NOMO-1 treated with dmso at 0.1 percent for 144 hours (cell line): ENCODE measurements around the gene UBE2G2.

Experiments used
- DNase-seq: peaks from one replicate; lab custom pipeline; 2025; ENCODE audit not compliant: unreplicated experiment; lab: John Stamatoyannopoulos, UW

UBE2G2 gene

GRCh38 chr21:44816761-44817505, 15.3 kb upstream of the UBE2G2 start:
- DNase-seq: no peak

DNA sequence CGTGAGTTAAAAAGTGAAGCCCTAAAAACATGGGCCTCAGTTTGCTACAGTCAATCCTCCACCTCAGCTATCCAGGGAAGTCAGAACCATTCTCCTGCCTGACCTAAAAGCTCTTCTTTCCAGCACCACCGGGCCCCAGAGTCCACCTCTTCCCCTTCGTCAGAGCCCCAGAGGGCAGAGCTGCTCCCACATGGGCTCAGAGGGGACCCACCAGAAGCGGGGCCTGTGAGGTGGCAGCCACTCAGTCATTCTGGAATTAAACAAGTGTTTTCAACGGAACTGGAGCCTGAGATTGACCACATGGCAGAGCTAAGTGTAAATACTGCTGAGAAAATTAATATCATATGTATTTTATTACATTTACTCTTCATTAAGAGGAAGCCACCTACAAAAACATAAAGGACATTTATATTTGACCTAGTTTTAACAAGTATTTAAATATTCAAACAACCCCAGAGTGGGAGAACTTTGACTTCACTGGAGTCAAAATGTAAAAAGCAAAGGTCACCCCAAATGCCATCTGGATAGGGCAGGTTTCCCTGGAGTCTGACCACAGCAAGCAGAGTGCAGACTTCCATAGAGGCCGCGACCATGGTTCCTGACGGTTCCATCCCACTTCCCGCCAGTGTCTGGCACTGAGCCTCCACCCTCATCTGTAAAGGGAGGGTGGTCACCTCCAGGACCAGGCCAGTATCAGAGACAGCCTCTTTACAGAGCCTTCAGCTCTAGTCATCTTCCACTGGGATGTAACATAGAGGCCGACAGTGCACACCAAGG, 14.4 kb upstream of the UBE2G2 start:
- no peak for DNase-seq

DNA sequence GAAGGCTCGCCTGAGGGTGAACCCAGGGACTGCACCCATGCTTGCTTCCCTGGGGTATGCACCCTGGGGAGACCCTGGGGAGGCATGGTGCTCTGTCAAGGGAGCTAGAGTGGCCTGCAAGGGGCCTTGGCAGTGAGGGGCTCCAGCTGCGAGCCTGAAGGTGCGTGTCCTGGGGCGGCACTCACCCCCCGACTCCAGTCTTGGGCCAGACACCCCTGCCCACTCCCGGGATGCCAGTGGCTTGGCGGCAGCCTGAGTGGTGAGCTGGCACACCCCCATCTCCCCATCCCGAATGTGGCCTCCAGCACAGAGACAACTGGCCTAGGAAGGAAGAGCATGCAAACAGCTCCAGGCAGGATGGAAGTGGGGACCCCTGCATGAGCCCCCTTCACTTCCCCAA, 13.6 kb upstream of the UBE2G2 start:
- no peak for DNase-seq

DNA sequence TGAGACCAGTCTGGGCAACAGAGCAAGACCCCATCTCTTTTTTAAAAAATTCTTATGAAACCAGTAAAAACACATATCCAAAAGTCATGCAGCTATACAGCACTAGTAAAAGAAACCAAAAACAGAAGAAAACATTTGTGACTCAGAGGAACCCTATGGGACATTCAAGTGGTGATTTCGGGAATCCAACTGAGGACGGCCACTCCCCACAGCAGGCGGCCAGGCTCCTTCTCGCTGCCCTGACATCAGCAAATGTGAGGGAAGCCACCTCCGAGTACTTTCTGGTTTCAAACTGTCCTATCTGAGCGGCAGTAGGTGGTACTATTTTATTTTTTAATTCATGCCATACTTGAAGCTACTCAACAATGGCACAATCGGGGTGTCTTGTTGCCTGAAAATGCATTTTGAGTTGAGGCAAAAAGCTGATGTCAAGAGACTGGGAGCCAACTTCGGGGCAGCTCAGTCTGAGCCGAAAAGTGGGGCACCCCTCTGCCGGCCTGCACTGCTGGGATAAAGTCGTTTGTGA, 12.9 kb upstream of the UBE2G2 start:
- no peak for DNase-seq

DNA sequence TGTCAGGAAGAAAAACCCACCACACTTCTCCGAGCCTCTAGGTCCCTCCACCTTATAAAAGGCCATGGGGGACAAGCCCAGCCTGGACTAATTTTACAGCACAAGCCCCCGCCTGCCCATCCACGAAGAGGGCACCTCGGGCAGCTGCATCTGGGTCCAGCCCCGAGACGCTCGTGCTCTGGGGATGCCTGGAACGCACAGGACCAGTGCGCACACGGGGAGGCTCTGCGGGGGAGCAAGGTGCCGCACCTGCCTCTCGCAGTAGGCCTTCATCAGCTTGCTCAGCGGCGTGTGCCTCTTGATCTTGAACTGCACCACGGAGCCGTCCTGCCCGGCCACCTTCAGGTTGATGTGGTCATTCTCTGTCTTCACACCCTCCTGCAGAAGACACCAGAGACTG, 12.1 kb upstream of the UBE2G2 start:
- no peak for DNase-seq

GRCh38 chr21:44813149-44813548, 11.5 kb upstream of the UBE2G2 start:
- no peak for DNase-seq

- DNase-seq: no peak
These were observed 11.0 kb upstream of the UBE2G2 start for GRCh38 chr21:44812640-44813039.

DNA sequence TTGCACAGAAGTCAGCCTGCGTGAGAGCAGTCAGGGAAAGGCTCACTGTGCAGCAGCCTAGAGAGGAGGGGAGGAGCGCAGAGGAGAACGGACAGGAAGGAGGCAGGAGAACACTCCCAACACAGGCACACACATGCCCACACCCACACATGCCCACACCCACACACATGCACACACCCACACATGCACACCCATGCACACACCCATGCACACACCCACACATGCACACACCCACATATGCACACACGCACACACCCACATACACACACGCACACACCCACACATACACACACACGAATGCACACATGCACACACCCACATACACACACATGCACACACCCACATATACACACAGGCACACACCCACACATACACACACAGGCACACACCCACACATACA, 9.2 kb upstream of the UBE2G2 start:
- no peak for DNase-seq

DNA sequence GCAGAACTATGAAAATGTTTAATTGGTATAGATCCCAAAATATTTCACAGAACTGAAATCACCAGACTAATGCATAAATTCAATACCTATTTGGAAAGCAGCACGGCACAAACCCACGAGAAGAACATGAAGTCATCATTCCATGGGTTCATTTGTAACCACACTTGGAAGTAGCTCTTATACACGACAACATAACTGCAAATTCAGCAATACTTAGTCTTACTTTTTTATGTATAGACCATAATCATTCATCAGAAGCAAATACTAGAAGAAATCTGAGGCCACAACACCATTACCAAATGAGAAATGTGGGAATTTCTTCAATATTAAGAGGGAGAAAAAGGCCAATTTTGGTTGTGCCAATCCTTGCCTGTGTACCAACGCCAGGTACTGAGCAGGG, 4.2 kb upstream of the UBE2G2 start:
- DNase-seq: no peak

- no peak for DNase-seq
These were observed 3.6 kb upstream of the UBE2G2 start for GRCh38 chr21:44805226-44805625.

DNA sequence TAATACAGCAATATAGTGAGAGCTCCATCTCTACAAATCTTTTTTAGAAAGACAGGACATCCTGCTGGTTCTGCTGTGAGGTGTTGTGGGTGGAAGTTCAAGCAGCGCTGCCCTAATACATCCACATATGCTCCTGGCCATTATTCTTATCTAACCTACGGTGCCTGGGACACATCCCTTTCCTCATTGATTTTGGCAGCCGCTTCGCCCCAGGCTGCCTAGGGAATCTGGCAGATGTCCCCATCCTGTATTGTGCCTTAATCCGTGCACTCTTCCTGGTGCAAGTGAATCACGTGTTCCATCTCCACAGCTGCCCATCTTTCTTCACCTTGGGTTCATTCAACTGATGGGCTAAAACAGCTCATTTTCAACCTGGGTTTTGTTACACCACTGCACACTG, 3.1 kb upstream of the UBE2G2 start:
- no peak for DNase-seq

GRCh38 chr21:44803651-44804050, 2.0 kb upstream of the UBE2G2 start:
- no peak for DNase-seq

DNA sequence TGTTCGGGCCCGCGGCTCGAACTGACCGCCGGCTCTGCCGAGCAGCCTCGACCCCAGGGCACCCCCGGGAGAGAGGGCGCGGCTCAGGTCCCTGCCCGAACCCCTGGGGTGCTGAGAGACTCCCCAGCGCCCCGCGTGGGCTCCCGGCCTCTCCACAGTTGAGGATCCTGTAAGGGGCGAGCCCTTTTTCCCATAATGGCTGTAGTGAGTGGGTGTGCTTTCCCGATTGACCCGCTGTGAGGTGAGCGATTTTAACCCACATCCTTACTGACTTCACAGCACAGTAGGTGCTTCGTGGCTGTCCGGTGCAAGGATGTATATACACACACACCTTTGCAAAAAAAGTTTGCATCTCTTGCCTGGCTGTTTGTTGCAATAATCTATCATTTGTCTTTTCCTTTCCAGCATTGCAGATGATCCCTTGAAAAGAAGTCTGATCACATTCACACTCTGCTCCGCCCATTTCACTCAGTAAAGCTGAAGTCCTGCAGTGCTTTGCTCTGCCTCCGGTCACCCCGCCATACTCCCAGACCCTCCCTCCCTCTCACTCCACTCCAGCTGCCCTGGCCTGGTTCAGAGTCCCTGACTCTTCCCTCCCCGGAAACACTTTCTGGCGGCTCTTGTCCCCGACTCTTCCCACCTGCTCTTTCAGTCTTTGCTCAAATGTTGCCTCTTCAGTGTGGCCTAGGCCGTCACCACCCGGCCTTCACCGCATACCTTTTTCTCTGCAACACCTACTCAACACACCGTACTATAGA, 955 bp upstream of the UBE2G2 start:
- DNase-seq: no peak

DNA sequence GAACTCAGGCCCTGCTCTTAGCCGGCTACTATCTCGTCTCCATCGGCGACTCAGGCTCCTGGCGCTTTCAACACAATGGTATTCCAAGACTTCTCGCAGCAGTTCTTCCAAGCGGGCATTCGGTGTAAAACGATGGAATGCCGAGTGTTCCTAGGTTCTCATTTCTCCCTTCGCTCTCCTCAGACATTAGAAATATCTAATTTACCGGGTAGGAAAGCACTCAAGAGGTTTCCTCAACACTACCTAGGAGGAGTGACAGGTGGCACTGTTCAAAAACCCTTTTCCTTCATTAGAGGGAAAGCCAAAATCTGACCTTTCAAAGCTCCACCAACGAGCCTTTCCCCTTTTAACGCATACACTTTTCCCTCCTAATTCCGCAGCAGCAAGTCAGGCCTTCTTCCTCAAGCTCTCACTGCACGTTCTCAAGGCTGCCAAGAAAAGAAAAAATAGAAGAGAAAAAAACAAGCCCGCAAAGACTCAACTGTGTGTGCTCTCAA, 601 bp downstream of the UBE2G2 start:
- DNase-seq: no peak

- DNase-seq: no peak
These were observed 1.5 kb downstream of the UBE2G2 start for GRCh38 chr21:44800103-44800502.

DNA sequence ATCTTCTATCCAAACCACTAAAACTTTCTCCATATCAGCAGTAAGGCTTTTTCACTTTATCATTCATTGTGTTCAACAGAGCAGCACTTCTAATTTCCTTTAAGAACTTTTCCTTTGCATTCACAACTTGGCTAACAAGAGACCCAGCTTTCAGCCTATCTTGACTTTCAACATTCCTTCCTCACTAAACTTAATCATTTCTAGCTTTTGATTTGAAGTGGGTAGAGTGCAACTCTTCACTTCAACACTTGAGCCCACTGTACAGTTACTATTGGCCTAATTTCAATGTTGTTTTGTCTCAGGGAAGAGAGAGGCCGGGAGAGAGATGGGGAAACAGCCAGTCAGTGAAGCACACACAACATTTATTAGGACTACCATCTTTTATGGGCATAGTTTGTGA, 2.0 kb downstream of the UBE2G2 start:
- no peak for DNase-seq

- no peak for DNase-seq
These were observed 3.8 kb downstream of the UBE2G2 start for GRCh38 chr21:44797775-44798174.

GRCh38 chr21:44795342-44795741, 6.3 kb downstream of the UBE2G2 start:
- DNase-seq: no peak

GRCh38 chr21:44793592-44794374, 7.8 kb downstream of the UBE2G2 start:
- DNase-seq: no peak

GRCh38 chr21:44792702-44793591, 8.7 kb downstream of the UBE2G2 start:
- DNase-seq: peak; percentile 22
